ENCODE measurements around the gene CFAP45.

The CFAP45 gene

DNA sequence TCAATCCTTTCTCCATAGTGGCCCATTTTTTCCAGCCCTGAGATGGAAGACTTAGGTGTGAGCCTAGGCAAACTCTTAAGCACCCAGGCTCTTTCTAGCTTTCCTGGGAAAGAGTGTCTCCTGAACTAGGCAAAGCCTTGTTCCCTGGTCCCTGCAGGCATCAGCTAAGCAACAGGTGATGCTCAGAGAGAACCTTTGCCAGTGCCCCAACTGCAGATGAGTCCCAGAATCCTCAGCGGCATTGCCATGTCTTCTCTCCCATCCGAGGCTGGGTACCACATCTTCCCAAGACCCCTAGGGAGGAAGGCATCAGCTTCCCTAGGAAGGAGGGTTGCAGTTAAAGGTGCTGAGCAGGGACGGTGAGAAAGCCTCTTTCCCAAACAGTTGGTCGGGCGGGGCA is 29.3 kb downstream of the CFAP45 start:
- DNase-seq, result no peak

DNA sequence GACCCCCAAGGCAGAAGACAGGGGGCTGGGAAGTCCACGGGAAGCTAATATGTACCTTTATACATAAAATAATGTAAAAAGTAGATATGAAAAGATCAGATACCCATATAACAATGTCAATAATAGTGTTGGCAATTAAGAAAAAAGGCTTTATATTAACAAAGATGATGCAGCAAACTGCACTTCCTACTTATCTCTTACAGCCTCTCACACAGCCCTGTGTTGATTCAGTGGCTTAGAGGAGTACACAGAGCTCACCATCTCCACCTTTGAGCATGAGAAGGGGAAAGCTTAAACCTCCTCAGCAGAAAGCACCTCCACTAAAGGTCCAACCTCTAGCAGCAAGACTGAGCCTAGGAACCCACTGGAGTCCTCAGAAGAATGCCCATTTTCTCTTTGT is 30.4 kb downstream of the CFAP45 start:
- DNase-seq, result no peak

DNA sequence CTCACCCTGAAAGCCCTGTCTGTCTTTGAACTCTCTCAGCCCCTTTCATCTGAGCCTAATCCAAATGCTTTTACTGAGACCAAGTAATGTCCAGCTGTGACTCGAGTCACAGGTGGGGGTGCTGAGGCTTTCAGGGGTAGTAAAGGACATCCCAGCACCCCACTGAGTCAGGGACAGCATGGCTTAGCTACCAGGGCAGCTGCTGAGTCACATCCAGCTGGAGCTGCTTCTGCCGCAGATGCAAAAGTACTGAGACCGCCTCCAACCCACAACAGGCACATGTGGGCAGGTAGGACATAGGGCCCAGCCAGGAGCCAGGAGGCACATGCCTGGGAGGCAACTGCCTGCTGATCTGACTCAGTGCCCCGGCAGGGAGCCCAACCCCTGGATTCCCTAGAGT is 30.8 kb downstream of the CFAP45 start:
- peak; percentile 46 for DNase-seq

DNA sequence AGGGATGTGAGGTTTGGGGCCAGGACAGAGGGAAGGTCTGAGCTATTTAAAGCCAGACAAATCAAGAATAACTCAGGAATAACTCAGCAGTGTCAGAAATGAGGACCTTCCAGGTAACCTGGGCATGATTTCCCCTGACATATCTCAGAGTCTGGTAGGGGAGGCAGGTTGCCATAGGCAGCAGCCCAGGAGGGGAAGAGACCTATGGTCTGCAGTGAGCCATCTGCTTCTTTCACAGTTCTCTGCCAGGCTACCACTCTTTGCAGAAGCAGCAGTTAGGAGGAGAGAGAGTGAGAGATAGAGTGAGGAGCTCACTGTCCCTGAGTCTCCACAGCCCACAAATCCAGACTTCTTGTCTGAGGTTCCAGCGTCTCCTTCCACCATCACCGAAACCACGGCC is 31.2 kb downstream of the CFAP45 start:
- no peak for DNase-seq

DNA sequence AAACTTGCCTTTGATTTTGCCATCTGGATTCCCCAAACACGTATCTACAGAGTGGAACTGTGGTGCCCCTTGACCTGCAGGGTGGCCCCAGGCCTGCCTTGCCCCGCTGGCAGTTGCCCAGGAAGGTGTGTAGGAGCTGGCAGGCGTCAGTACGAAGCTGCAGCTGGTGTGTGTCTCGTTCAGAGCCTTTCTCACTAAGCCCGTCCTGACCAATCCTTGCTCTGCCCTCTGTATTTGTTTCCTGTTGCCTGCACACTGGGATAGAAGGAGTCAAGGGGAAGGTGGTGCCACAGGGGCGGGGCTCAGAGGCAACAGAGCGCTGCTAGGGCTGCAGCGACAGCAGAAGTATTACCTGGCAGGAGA is 32.3 kb downstream of the CFAP45 start:
- no peak for DNase-seq

DNA sequence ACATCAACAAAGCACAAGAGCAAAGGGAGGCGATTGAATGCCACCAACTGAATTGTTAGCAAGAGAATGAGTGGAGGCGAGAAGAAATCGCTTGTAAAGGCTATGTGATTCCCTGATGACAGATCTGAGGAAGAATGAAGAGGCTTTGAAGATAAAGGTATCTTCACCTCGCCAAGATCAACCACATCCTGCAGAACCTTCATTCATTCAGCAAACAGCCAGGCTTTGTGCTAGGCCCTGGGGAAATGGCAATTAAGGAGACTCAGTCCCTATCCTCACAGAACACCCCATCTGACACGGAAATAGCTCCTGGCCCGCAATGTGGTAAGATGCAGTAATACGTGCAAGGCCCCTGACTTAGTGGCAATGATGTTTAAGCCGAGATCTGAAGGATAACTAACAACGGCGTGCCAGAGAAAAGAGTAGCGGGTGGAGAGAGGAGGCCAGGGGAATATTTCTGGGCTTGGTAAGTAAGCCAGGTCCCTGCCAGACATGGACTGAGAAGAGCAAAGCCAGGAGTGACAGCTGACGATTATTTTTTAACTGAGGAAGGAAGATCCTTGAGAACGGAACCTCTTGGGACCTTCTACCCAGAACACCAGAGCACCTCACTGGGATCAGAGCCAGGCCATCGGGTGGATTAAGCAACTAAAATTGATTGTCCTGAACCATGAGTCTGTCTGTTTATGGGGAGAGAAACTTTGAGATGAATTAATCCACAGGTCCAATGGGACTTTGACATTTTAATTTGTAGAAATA is 32.9 kb downstream of the CFAP45 start:
- no peak for DNase-seq

DNA sequence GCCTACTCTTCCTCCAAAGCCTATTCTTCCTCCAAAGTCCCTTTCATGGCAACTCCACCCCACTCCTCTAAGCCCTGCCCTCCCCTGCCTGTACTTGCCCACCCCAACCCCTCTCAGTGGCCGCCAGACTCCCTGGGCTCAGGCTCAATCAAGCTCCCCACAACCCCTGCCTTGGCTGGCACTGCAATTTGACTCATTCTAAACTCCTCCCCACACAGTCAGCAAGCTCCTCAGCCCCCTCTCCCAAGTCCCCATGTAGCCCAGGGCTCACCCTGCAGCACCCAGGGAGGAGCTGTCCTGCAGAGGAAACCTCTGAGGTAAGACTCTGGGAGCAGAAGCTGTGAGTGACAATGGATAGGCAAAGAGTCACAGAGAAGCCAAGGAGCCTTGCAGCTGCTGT is 33.9 kb downstream of the CFAP45 start:
- no peak for DNase-seq

DNA sequence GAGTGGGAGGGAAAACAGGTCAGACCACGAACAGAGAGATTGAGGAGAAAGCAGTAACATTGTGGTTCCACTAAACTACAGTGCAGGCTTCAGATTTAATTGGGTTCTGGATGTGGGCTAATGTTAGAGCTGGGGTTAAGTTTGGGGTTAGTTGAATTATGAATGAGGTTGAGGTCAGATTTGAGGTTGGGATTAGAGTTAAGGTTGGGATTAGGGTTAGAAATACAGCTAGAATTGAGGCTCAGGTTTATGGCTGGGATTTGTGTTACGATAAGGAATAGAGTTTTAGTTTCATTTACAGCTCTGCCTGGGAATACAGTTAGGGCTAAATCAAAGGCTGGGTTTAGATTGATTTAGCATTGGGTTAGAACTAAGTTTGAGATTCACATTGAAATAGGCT is 35.7 kb downstream of the CFAP45 start:
- DNase-seq, result no peak

DNA sequence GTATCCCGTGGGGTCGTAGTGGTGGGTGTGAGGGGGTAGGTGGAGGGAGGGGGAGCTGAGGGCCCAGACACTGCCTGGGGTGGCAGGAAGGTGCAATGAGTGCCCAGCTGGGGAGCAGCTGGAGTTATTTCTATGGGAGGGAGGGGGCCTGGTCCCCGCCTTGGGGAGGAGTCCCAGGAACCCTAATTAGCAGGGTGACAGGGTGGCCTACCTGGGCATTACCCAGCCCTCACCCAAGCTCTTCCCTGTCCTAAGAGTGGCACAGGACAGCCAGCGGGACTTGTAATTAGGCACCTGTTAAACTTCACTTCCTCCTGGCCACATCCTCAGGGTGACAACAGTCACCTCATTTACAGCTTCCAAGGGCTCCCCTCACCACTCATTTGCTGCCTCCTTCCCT is 37.4 kb downstream of the CFAP45 start, which contains the start of gene VSIG8:
Gene VSIG8 (minus strand): TSS at position 101 of the 400 bp plus-strand sequence. CDS start 136 bp downstream, outside the sequence.
- DNase-seq, result no peak

DNA sequence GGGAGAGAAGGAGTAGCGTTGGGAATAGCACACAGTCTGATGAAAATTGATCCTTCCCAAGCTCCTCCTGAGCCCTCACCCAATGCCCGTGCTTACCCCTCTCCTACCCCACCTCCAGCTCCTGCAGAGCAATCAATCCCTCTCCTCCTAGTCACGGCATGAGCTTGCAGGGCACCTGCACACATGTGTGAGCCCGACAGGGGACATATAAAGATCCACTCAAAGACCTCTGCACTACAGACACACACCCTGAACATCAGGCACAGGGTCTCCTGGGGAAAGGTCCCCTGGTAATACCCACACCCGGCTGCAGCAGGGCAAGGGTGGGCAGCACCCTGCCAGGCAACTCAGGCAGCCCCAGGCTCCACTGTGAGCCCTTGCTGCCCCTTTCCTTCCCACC is 37.9 kb downstream of the CFAP45 start:
- DNase-seq, result no peak

DNA sequence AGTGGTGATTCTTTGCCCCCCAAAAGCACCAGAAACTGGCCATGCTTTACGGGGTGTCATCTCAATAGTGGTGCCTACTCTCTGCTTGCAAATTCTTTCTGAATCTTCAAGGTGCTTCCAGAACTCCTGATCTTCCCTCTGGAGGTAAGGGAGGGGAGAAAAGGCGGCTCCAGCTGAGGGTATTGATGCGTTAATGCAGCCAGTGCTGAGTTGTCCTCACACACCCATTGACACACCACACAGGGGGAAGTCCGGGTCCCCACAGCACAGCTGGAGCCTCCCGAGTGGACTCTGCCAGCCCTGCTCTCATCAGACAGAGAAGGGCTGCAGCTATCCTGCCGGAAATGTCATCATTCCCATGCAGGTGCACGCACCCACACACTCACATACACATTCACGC is 38.7 kb downstream of the CFAP45 start:
- DNase-seq, result no peak

DNA sequence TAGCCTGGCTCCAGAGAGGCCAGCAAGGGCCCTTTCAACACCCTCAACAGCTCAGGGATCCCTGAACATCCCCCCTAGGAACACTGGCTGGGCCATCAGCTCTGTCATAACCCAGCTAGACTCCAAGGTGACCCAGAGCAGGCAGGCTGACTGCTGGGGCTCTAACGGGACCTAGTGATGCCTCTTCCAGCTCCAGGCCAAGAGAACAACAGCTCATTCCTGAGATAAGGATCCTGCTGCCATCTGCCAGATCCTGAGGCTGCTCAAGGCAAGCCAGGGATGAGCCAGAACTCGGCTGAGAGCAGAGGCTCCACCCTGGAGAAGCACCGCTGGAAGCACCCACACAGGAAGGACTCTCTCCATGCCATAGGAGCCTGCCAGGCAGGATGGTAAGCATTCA is 39.5 kb downstream of the CFAP45 start:
- no peak for DNase-seq

DNA sequence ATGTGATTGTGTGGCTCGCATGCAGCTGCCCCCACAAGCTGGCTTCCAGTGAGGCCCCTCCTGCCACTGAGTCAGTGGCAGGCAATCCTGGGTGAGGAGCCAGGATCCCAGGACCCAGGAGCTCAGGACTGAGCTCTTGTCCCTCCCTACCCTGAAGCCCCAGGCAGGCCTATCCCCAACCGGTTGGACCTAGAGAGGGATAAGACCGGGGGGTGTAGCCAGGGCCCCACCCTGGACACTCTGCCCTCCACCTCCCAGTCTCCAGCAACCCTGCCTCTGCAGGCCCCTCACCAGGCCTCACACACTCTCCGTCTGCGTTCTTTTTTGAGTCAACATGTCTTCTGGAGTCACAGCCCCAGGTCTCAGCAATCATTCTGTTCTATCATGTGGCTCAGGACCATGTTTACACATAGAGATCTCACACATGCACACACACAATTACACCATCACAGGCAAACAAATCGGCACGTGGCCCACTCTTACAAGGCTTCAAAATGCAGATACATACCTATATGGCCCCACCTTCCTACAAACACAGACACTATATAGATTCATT is 40.1 kb downstream of the CFAP45 start:
- no peak for DNase-seq

DNA sequence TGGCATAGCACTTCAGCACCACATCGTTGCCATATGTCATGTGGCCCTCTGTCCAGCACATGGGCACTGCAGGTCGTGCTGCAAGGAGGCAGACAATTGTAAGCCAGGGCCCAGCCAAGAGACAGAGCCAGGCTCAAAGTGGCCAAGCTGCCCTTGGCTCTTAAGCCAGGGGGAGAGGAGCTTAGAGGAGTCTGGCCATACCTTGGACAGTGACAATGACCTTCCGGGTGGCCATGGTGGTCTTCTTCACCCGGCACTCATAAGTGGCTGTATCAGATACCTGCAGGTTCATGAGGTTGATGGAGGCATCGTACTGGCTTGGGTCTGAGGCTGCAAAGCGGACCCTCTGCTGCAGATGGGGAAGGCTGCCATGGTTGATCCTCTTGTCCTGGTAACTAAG is 42.1 kb downstream of the CFAP45 start:
- no peak for DNase-seq

DNA sequence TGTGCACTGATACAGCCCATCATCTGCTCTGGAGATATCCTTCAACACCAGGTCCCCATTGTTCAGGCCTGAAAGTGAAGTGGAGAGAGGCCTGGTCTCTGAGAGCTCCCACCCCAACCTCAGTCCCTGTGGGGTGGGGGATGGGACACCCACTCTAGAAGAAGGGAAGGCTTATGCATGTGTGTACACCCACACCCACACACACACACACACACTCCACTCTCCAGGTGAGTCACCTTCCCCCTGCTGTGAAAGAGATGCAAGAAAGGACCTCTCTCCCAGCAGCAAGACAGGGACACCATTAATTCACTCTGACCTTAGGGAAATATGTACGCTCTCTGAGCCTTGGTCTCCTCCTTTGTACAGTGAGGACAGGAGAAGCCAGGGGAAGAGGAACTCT is 43.4 kb downstream of the CFAP45 start:
- DNase-seq, result no peak

DNA sequence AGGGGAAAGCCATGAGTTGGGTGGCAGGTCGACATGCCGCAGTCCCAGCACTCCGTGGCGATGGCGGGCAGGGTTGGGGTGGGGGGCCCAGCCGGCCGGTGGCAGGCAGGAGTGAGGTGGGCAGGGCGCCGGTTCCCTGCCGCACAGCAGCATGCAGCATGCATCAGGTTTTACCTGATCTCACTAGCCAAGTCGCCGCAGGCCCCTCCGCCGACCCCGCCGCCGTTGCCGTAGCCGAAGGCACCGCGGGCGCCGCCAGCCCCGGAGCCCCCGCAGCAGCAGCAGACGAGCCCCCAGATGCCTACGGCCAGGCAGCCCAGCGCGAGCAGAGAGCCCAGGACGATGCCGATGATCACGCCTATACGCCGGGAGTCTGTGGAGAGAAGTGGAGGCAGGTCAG is 44.3 kb downstream of the CFAP45 start:
- DNase-seq, result no peak

DNA sequence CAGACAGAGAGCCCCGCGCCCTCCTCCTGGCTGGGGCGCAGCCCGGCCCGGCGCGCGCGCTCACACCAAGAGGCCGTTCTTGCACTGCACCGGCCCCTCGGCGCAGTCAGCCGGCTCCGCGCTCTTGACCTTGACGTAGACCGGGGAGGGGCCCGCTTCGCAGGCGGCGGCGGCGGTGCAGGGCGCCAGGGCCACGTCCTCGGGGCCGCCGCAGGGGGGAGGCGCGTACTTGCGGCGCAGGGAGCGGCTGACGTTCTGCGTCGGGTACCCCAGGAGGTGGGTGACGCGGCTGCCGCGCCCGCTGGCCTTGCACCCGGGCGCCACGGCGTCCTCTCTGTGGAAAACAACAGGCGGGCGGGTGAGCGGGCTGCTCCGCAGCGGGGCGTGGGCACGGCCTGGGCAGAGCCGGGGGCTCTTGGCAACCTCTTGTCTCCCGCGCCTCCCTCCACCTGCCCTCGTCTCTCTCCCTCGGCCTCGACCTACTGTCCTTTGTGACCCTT is 45.2 kb downstream of the CFAP45 start:
- DNase-seq, result peak; percentile 83

DNA sequence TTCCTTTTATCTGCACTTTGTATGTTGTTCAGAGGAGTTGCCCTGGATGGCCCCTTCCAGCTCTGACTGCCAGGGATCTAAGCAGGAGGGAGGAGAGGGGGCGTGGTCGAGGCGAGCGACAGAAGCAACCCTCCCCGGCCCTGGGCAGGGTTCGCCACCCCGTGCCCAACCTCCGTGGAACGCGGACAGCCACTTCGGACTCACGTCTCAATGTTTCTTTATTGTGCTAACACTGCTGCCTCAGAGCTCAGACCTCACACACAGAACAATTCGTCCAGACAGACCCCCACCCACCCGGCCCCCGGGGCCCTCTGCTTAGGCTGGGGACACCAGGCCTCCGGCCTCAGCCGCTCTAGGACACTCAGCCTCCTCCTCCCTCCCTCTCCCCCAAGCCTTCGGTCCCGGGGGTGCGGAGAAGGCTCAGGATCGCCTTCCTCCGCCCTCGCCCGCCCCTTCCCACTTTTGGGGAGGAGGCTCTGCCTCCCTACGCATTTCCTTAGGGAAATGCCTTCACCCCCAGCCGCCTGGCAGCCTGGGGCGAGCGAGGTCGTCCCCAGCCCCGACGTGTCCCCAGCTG is 45.8 kb downstream of the CFAP45 start:
- peak; percentile 40 for DNase-seq

DNA sequence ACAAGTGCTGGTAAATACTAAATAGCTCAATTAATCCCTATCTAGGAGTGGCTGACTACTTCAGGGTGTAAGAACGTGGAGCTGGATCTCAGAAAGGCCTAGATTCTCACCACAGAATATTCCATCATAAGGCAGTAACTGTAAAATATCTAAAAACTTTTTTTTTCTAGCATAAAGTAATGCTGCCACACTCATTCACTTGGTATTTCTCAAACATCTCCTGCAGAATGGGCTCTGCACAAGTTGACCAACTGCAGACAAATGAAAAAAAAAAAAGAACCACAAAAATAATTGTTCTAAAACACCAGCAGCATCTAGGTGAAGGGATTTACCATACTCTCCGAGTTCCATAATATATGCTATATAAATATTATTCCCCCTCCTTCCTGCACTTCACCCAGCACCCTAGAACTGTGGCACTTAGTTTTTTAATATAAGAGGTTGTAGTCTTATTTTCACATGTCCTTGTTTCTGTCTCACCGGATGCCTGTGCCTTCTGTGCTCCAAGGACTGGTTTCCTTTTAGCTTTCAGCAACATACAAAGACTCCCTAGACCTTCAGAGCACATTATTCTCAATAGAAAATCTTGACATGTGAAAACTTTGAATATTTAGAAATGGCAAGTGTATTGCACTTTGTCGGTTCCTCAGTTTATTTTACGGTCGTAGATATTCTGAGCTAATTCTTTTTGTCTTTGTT is 46.4 kb downstream of the CFAP45 start:
- no peak for DNase-seq

DNA sequence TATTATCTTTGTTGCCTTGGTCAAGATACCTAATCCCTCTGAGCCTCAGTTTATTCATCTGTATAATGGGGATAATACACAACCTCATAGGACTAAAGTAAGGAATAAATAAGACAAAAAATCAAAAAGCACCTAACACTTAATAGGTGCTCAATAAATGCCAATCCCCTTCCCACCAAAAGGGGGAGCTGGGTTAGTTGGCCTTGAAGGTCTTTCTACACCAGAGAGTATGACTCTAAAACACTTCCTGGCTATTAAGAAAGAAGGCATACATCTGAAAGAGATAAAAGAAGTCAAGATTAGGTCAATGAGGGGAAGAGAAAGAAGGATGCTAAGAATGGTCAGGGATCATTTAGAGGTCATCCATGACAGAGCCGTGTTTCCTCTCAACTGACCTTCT is 48.6 kb downstream of the CFAP45 start:
- DNase-seq, result no peak

DNA sequence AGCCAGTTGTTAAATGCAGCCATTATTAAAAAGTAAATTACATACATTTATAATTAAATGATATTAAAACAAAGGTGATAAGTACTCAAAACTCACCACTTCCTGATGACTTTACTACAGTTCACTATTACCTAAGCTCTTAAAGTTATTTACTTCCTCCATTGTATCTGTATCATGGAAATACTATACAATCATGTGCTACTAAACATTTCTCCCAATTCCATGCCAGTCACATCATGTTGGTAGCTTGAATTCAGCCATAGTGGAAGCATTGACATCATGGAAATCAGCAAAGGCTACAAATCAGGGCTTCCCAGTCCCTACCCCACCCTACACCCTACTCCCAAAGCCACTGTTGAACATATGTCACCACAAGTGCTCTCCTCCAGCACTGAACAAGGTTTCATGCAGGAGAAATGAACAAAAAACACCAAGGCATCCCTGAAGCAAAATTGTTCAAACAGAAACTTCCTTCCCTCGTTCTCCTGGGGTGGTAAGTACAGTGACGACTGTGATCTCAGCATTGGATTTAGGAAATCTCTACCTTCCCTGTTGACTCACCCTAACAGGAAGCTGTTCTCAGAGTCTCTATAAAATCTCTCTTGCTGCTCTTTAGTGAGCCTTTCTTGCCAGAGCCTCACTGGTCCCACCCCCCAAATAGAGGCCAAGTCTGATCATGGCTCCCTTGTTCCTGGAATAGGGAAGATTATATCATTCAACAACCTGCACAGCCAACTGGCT is 50.2 kb downstream of the CFAP45 start:
- no peak for DNase-seq

DNA sequence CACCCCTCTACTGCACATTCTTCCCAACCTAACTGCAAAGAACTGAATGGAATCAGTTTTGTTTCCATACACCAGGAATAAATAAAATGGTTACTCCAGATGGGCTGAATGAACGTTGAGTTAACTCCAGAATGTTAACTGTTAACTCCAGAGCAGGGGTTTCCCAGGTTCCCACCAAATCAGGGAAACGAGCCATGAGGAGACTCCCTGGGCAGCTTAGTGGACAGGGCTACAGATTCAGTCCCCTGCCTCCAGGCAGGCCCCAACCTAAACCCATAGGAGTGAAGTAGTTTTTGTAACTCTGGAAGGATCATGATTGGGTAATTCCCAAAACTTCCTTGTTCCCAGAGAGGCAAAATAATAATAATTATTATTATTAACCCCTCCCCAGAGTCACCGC is 51.6 kb downstream of the CFAP45 start:
- DNase-seq, result no peak

DNA sequence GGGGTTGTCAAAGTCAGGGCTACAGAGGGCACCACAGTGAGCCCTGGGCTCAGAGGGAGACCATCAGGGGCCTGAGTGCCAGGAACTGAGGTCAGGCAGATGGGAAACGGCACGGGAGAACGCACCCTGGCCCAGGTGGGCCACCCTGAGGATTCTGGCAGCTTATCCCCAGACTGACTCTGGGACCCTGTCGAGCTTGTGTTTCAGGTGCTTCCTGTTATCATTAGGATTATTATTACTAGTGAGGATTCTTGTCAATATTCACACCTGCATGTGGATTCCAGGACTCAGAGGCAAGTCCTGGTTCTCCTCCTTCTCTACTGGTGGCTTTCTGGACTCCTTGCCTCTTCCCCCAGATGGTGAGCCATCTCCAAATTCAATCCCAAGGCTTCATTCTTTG is 52.7 kb downstream of the CFAP45 start:
- no peak for DNase-seq
